Smooth muscle cell (in vitro differentiated cells): ENCODE measurements around the gene NUP155. TPM values are rescaled to one million over a fixed set of nuclear protein-coding genes. Genes with fewer than 3 reads are reported as not detected.
"Not testable (repeated sequence)": the region's sequence is repeated elsewhere in the genome, so short reads cannot be mapped to it uniquely, and the experiment has no call there.

Source experiments
- DNase-seq: peaks from one replicate; lab custom pipeline; 2025; ENCODE audit not compliant: unreplicated experiment; lab: John Stamatoyannopoulos, UW
- H2AFZ ChIP-seq: fragments of 200-600 bp; sonication (generic); 2 replicates; pipeline ENCODE4 v1.6.0; 2016; ENCODE audit warnings: antibody characterized with exemption, low read depth, mild to moderate bottlenecking
- H3F3A ChIP-seq: fragments of 200-600 bp; sonication (generic); 2 replicates; pipeline ENCODE4 v1.6.0; 2017; ENCODE audit warnings: antibody characterized with exemption, low read depth
- H3K27ac ChIP-seq: fragments of 200-600 bp; sonication (generic); 2 replicates; pipeline ENCODE4 v1.5.1; 2016; ENCODE audit warnings: low read depth, mild to moderate bottlenecking
- H3K27me3 ChIP-seq: fragments of 200-600 bp; sonication (generic); 2 replicates; pipeline ENCODE4 v1.6.1; 2016; ENCODE audit warnings: low read depth, mild to moderate bottlenecking
- H3K36me3 ChIP-seq: fragments of 200-600 bp; sonication (generic); 2 replicates; pipeline ENCODE4 v1.5.1; 2016; ENCODE audit warnings: low read depth
- H3K4me1 ChIP-seq: fragments of 200-600 bp; sonication (generic); 2 replicates; pipeline ENCODE4 v1.5.1; 2016; ENCODE audit warnings: low read depth
- H3K4me2 ChIP-seq: fragments of 200-600 bp; sonication (generic); 2 replicates; pipeline ENCODE4 v1.6.0; 2016; ENCODE audit warnings: mild to moderate bottlenecking
- H3K4me3 ChIP-seq: fragments of 200-600 bp; sonication (generic); 2 replicates; pipeline ENCODE4 v1.5.1; 2016; ENCODE audit warnings: mild to moderate bottlenecking
- H3K79me2 ChIP-seq: fragments of 200-600 bp; sonication (generic); 2 replicates; pipeline ENCODE4 v1.6.0; 2016; ENCODE audit warnings: low read depth, mild to moderate bottlenecking
- H3K9ac ChIP-seq: fragments of 200-600 bp; sonication (generic); 2 replicates; pipeline ENCODE4 v1.6.0; 2016; ENCODE audit warnings: low read depth
- H3K9me3 ChIP-seq: fragments of 200-600 bp; sonication (generic); replicated peaks from 2 replicates; pipeline ENCODE4 v1.5.1; 2016; ENCODE audit warnings: low read depth
- H4K20me1 ChIP-seq: fragments of 200-600 bp; sonication (generic); 2 replicates; pipeline ENCODE4 v1.6.0; 2016; ENCODE audit warnings: low read depth
- CTCF ChIP-seq: fragments of 200-600 bp; sonication (generic); IDR thresholded peaks from 2 replicates; pipeline ENCODE4 v1.5.1; 2017; ENCODE audit warnings: borderline replicate concordance, mild to moderate bottlenecking, antibody characterized with exemption; ENCODE audit not compliant: insufficient read depth, poor library complexity, severe bottlenecking
- WGBS: methylation state at CpG from one replicate; pipeline ENCODE4 v1.1.7; 2016; ENCODE audit warnings: low lambda C conversion rate; 5-methylcytosine and 5-hydroxymethylcytosine counted together
- polyA plus RNA-seq: library from polyadenylated mRNA; unstranded; fragments of >200 nt; fragmentation: Nextera tagmentation; extraction: Ambion mirVana; gene quantifications from 2 replicates; pipeline ENCODE4 v1.2.1, GENCODE V29; 2016
- total RNA-seq: library from RNA; depleted of rRNA; stranded (reverse); fragments of >200 nt; gene quantifications from 2 replicates; pipeline ENCODE4 v1.2.3, GENCODE V29; 2014

The NUP155 gene
- total and polyA plus RNA-seq, 2 experiments from 2014 or later = 12.3 to 31.4 TPM

GRCh38 chr5:37283214-37283820 is 87.6 kb downstream of the NUP155 start:
- Histone ChIP-seq H3K79me2 (no peaks in the 10 kb centered on the region), H3K9me3 (no peaks in the 10 kb centered on the region), H4K20me1 (no peaks in the 10 kb centered on the region), H3K27ac (no peak overlapping the region), H3K4me2 (no peak overlapping the region), H3F3A (no peaks in the 10 kb centered on the region), H3K36me3 (no peaks in the 10 kb centered on the region), H3K27me3 (no peaks in the 10 kb centered on the region), H3K4me1 (no peaks in the 10 kb centered on the region), H3K4me3 (no peak overlapping the region), H3K9ac (no peak overlapping the region), H2AFZ (no peak overlapping the region)
- DNase-seq = no peak
- WGBS = 95% methylated on average over 5 of the region's 5 CpGs
- TF ChIP-seq CTCF = no peak

DNA sequence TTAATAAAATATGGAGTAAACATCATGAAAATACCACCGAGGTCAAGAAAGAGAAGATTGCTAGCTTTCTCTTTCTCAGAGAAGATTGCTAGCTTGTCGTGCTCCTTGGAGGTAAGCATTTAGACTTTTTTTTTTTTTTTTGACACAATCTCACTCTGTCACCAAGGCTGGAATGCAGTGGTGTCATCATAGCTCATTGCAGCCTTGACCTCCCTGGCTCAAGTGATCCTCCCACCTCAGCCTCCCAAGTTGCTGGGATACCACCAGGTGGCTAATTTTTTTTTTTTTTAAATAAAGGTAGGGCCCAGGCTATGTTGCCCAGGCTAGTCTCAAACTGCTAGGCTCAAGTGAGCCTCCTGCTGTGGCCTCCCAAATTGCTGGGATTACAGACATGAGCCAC is 95.4 kb downstream of the NUP155 start:
- no peak for TF ChIP-seq CTCF
- no peak for DNase-seq
- H3K27ac ChIP-seq = no peak overlapping the region
- no peak overlapping the region for H2AFZ ChIP-seq
- H3K9me3 ChIP-seq = no peaks in the 10 kb centered on the region
- H3F3A ChIP-seq = no peaks in the 10 kb centered on the region
- no peaks in the 10 kb centered on the region for H3K27me3 ChIP-seq
- no peaks in the 10 kb centered on the region for H3K79me2 ChIP-seq
- no peaks in the 10 kb centered on the region for H3K36me3 ChIP-seq
- H3K9ac ChIP-seq = no peak overlapping the region
- no peak overlapping the region for H3K4me3 ChIP-seq
- H4K20me1 ChIP-seq = no peaks in the 10 kb centered on the region
- WGBS = 89% methylated on average over 2 of the region's 2 CpGs
- H3K4me2 ChIP-seq = no peak overlapping the region
- H3K4me1 ChIP-seq = no peaks in the 10 kb centered on the region

GRCh38 chr5:37272511-37272910 is 98.4 kb downstream of the NUP155 start:
- H3K27ac ChIP-seq = no peak overlapping the region
- no peak for DNase-seq
- no peaks in the 10 kb centered on the region for H3K36me3 ChIP-seq
- no peak overlapping the region for H3K4me3 ChIP-seq
- H3K79me2 ChIP-seq = no peaks in the 10 kb centered on the region
- no peak overlapping the region for H3K4me2 ChIP-seq
- WGBS = 75% methylated on average over 1 of the region's 1 CpG
- no peaks in the 10 kb centered on the region for H3K9me3 ChIP-seq
- no peaks in the 10 kb centered on the region for H4K20me1 ChIP-seq
- no peak overlapping the region for H2AFZ ChIP-seq
- H3K4me1 ChIP-seq = no peaks in the 10 kb centered on the region
- H3K9ac ChIP-seq = no peak overlapping the region
- no peaks in the 10 kb centered on the region for H3F3A ChIP-seq
- TF ChIP-seq CTCF = no peak
- H3K27me3 ChIP-seq = no peaks in the 10 kb centered on the region

- not testable (repeated sequence) for H2AFZ ChIP-seq, H3K36me3 ChIP-seq, H3K9me3 ChIP-seq, H3K9ac ChIP-seq, DNase-seq, H3K27me3 ChIP-seq, H3F3A ChIP-seq, H3K27ac ChIP-seq, H3K79me2 ChIP-seq, H4K20me1 ChIP-seq, H3K4me2 ChIP-seq, H3K4me3 ChIP-seq, H3K4me1 ChIP-seq
Measured at GRCh38 chr5:37268100-37268499, 102.8 kb downstream of the NUP155 start.
